ENCODE data around the gene HSPB1.
"Not testable (repeated sequence)": the region's sequence is repeated elsewhere in the genome, so short reads cannot be mapped to it uniquely, and the experiment has no call there.

HSPB1 gene

GRCh38 chr7:76302347-76303201, at the start of gene HSPB1:
HSPB1 (plus strand) TSS chr7:76302673; CDS start chr7:76302713, 40 bp downstream.
- DNase-seq (ENCODE audit: insufficient read length, low spot score) (no peak), FAIRE-seq (no peak)

- FAIRE-seq (no peak), DNase-seq (ENCODE audit: insufficient read length, low spot score) (no peak)
Observed at GRCh38 chr7:76254781-76255180, 47.7 kb upstream of the HSPB1 start.

GRCh38 chr7:76257973-76258372, 44.5 kb upstream of the HSPB1 start:
- no peak for DNase-seq (ENCODE audit: insufficient read length, low spot score)

DNA sequence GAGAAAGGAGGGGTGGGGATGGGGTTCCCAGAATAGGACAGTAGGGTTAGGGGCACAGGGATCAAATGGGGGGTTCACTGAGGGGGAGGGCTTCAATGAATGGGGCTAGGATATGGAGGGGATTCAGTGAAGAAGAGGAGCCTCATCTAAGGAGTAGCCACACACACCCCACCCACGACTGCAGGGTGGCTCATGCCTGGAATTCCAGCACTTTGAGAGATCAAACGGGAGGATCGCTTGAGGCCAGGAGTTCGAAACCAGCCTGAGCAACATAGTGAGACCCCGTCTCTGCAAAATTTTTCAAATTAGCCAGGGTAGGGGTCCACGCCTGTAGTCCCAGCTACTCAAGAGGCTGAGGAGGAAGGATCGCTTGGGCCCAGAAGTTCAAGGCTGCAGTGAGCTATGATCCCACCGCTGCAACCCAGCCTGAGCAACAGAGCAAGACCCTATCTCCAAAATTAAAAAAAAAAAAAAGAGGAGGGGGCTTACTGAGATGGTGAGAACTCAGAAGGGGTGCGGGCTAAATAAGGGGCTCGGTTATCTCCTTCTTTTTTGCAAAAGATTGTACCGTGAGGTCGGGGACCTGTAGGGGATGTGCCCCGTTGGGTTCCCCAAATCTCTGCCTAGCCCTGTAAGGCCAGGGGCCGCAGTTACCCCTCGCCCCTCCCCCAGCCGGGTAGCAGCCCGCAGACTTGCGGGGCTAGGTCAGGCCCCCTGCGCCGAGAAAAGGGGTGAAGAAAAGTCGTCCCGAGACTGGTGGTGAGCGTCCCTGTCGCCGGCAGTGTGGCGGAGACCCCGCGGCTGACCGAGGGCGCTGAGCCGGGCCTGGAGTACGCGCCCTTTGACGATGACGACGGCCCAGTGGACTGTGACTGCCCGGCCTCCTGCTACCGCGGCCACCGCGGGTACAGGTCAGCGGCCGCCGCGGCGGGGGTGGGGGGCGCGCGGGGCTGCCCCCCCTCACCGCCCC, 43.1 kb upstream of the HSPB1 start:
- DNase-seq (ENCODE audit: insufficient read length, low spot score) (no peak), FAIRE-seq (no peak)

More at GRCh38 chr7:76257973-76258372, 44.5 kb upstream of the HSPB1 start:
- no peak for FAIRE-seq

DNA sequence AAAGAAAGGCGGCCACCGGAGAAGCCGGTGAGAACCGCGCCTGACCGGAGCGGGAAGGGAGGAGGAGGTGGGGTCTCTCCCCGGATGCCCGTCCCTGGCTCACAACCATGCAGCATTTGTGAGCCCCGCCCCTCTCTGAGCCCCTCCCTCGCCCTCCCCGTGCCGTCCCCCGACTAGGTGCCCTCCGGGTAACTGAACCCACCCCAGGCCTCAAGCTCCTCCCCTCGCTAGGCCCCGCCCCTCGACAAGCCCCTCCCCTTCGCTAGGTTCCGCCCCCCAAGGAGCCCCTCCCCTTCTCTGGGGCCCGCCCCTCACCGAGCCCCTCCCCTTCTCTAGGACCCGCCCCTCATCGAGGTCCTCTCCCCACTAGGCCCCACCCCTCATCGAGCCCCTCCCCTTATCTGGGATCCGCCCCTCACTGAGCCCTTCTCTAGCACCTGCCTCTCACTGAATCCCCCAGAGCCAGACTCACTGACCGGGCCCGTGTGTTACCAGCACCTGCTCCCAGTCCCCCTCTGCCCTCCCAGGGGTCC, 42.2 kb upstream of the HSPB1 start:
- DNase-seq (ENCODE audit: insufficient read length, low spot score) (no peak), FAIRE-seq (no peak)

DNA sequence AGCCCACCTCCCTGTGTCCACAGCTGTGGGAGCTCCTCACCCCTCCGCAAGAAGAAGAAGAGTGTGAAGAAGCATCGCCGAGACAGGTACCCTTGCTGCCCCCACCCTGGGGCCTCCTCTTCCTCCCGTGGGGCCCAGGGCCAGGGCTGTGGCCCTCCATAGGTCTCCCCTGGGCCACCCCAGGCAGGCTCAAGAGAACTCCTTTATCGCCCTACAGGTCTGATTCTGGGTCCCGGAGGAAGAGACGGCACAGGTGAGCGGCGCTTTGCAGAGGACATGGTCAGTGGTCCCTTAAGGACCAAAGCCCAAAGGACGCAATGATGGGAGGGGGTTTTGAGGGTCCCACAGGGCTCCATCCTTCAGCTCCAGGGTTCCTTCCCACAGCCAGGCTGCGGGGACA, 41.1 kb upstream of the HSPB1 start:
- DNase-seq (ENCODE audit: insufficient read length, low spot score) (no peak), FAIRE-seq (no peak)

DNA sequence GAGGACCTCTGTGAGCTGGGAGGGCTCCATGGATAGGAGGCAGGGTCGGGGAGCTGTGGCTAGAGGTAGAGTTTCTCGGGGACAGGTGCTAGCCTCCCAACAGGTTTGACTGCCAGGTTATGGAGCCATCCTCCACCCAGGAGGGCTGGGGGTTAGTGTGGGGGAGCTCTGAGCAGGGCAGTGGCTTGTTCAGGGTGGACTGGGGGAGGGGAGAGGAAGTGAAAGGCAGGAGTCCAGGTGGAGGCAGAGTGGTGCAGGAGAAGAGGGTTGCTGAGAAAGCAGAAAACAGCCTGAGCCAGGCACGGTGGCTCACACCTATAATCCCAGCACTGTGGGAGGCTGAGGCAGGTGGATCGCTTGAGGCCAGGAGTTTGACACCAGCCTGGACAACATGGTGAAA, 40.5 kb upstream of the HSPB1 start:
- no peak for FAIRE-seq
- DNase-seq (ENCODE audit: insufficient read length, low spot score), result no peak

- FAIRE-seq (peak; percentile 75), DNase-seq (ENCODE audit: insufficient read length, low spot score) (peak; percentile 58)
Observed at GRCh38 chr7:76262683-76263402, 39.6 kb upstream of the HSPB1 start.

GRCh38 chr7:76265299-76265698, 37.2 kb upstream of the HSPB1 start:
- no peak for DNase-seq (ENCODE audit: insufficient read length, low spot score)
- FAIRE-seq, result no peak

- no peak for FAIRE-seq
Observed at GRCh38 chr7:76267107-76267893, 35.2 kb upstream of the HSPB1 start.

DNA sequence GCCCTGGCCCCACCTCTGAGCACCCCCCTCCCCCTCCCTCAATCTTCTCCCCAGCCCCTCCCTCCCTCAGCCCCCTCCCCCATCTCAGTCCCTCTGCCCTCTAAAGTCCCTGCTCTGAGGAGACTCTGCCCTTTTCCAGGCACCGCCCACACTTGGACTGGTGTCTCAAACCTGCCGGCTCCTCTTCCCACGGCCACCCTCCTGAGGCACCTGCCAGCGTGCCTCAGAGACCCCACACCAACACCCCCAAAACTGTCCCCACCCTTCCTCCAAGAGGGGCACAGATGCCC, 34.6 kb upstream of the HSPB1 start:
- DNase-seq (ENCODE audit: insufficient read length, low spot score) (no peak), FAIRE-seq (no peak)

More at GRCh38 chr7:76267107-76267893, 35.2 kb upstream of the HSPB1 start:
- DNase-seq (ENCODE audit: insufficient read length, low spot score), result no peak

DNA sequence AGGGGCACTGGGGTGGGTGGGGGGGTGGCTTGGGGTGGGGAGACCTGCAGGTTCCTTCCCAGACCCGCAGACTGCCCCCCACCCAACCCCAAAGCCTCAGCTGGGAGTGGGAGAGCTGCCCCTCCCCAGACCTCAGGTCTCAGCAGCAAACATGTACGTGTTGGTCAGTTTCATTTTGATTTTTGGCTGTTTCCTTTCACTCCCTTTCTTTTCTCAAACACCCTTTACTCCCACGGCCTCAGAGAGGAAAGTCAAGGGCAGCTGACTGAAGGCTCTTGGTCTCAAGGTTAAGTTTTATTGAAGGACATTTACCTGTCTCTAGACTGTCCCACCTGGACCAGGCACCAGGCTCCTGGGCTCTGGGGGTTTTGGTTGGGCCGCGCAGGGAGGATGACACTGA, 34.1 kb upstream of the HSPB1 start:
- FAIRE-seq (peak; percentile 39), DNase-seq (ENCODE audit: insufficient read length, low spot score) (no peak)

- DNase-seq (ENCODE audit: insufficient read length, low spot score) (no peak), FAIRE-seq (no peak)
Observed at GRCh38 chr7:76269895-76270294, 32.6 kb upstream of the HSPB1 start.

DNA sequence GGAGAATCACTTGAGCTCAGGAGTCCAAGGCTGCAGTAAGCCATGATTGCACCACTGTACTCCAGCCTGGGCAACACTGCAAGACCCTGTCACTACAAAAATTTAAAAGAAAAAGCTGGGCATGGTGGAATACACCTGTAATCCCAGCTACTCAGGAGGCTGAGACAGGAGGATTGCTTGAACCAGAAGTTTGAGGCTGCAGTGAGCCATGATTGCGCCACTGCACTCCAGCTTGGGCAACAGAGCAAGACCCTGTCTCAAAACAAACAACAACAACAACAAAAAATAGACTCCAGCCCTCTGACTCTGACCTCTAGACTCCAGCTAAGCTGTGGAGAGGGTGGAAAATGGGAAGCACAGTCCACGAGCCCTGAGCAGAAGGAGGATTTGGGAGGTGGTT, 31.1 kb upstream of the HSPB1 start:
- not testable (repeated sequence) for FAIRE-seq; DNase-seq (ENCODE audit: insufficient read length, low spot score)

- DNase-seq (ENCODE audit: insufficient read length, low spot score) (no peak), FAIRE-seq (no peak)
Observed at GRCh38 chr7:76272142-76272541, 30.3 kb upstream of the HSPB1 start.

- DNase-seq (ENCODE audit: insufficient read length, low spot score) (peak; percentile 58), FAIRE-seq (peak; percentile 78)
Observed at GRCh38 chr7:76272851-76273497, 29.5 kb upstream of the HSPB1 start.

GRCh38 chr7:76273503-76273902, 29.0 kb upstream of the HSPB1 start:
- no peak for FAIRE-seq
- DNase-seq (ENCODE audit: insufficient read length, low spot score), result no peak

DNA sequence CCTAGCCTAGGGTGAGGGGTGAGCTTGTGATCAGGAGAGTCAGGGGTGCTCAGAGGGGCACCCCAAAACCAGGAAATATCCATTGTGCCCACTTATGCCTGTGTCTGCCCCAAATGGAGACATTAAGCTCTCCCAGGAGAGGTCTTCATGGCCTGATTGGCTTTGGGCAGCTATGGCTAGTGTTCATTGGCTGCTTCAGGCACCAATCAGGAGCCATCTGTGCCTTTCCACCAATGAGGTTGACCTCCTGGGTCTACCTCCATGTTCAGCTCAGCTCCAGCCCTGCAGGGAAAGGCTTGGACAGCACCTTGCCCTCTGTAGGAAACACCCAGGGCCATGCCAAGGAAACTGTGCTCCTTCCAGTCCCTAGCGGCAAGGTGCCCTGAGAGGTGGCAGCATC, 23.9 kb upstream of the HSPB1 start:
- DNase-seq (ENCODE audit: insufficient read length, low spot score) (no peak), FAIRE-seq (no peak)

DNA sequence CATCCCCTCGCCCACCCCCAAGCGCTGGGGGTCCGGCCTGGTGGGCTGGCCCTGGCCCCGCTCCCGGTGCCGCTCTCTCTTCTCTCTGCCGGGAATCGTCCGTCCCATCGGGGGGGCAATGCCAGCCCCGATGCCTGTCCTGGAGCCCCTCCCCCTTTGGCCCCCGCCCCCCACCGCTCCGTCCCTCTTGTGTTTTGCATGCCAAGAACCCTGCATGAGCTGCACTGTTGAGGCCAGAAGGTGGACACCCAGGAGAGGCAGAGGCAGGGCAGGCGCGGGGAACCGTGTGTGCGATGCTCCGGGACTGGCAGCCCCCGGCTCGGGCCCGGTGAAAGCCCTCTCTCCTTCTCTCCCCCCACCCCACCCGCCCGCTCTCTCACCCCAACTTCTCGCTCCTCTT, 22.1 kb upstream of the HSPB1 start:
- FAIRE-seq (no peak), DNase-seq (ENCODE audit: insufficient read length, low spot score) (no peak)
